HEK293 (cell line): ENCODE measurements around the gene OPALIN.
A peak's percentile ranks its signal among the peaks of the same experiment; 100 is the strongest.

ENCODE experiments used
- CTCF ChIA-PET: fragments of 350-600 bp; formaldehyde crosslinking; extraction: SDS; loops from one replicate; lab custom pipeline; 2021; ENCODE audit warnings: antibody characterized with exemption; lab: Yijun Ruan, JAX
- POLR2A ChIA-PET: fragments of 300-600 bp; formaldehyde crosslinking; extraction: SDS; loops from one replicate; lab custom pipeline; 2020; ENCODE audit warnings: antibody characterized with exemption, inconsistent platforms; lab: Yijun Ruan, JAX
- H3K27ac ChIP-seq: fragments of 200-500 bp; sonication (Bioruptor generic); 2 replicates; pipeline ENCODE4 v1.5.1; 2014; ENCODE audit warnings: low read depth, low read length, control low read depth, inconsistent platforms; ENCODE audit errors: extremely low read depth
- H3K36me3 ChIP-seq, 2 experiments: fragments of 200-500 bp in 1 of 2; sonication (Bioruptor generic) in 1 of 2; 1 replicate in 1 of 2; 2 replicates in 1 of 2; pipeline ENCODE4 v1.5.1; 2014 to 2017; ENCODE audit warnings: inconsistent platforms in 2 of 2, low read length in 2 of 2; ENCODE audit not compliant: control insufficient read depth in 2 of 2, insufficient read depth in 1 of 2
- H3K4me1 ChIP-seq: fragments of 200-500 bp; sonication (Bioruptor generic); 2 replicates; pipeline ENCODE4 v1.5.1; 2014; ENCODE audit warnings: mild to moderate bottlenecking, low read length, inconsistent platforms; ENCODE audit not compliant: control insufficient read depth, insufficient read depth
- H3K4me3 ChIP-seq: 2 replicates; pipeline ENCODE4 v1.5.1; 2011; ENCODE audit warnings: low read depth, mild to moderate bottlenecking, control low read depth, low read length, moderate library complexity
- H3K9me3 ChIP-seq: fragments of 200-500 bp; sonication (Bioruptor generic); 2 replicates; pipeline ENCODE4 v1.5.1; 2014; ENCODE audit warnings: low read depth, low read length, inconsistent platforms; ENCODE audit not compliant: control insufficient read depth, insufficient read depth
- BCL6B ChIP-seq: fragments of 450-650 bp; formaldehyde crosslinking; IDR thresholded peaks from 2 replicates; pipeline ENCODE4 v1.5.1; 2017; ENCODE audit warnings: missing biosample characterization, missing genetic modification characterization
- FEZF1 ChIP-seq: fragments of 450-650 bp; formaldehyde crosslinking; IDR thresholded peaks from 2 replicates; pipeline ENCODE4 v1.5.1; 2016; ENCODE audit warnings: missing biosample characterization, missing genetic modification characterization
- GLIS1 ChIP-seq: fragments of 450-650 bp; formaldehyde crosslinking; IDR thresholded peaks from 2 replicates; pipeline ENCODE4 v1.5.1; 2016; ENCODE audit warnings: missing biosample characterization, missing genetic modification characterization
- KLF8 ChIP-seq: fragments of 450-650 bp; formaldehyde crosslinking; IDR thresholded peaks from 2 replicates; pipeline ENCODE4 v1.5.1; 2016; ENCODE audit warnings: missing biosample characterization, missing genetic modification characterization
- KLF9 ChIP-seq: fragments of 450-650 bp; formaldehyde crosslinking; IDR thresholded peaks from 2 replicates; pipeline ENCODE4 v1.5.1; 2016; ENCODE audit warnings: missing biosample characterization, missing genetic modification characterization, low read depth
- PATZ1 ChIP-seq: fragments of 450-650 bp; formaldehyde crosslinking; IDR thresholded peaks from 2 replicates; pipeline ENCODE4 v1.5.1; 2016; ENCODE audit warnings: missing biosample characterization, missing genetic modification characterization
- SCRT1 ChIP-seq: fragments of 450-650 bp; formaldehyde crosslinking; IDR thresholded peaks from 2 replicates; pipeline ENCODE4 v1.5.1; 2016; ENCODE audit warnings: missing biosample characterization, missing genetic modification characterization, borderline replicate concordance
- SCRT2 ChIP-seq: fragments of 450-650 bp; formaldehyde crosslinking; IDR thresholded peaks from 2 replicates; pipeline ENCODE4 v1.5.1; 2016; ENCODE audit warnings: missing biosample characterization, missing genetic modification characterization
- TRIM28 ChIP-seq: IDR thresholded peaks from 2 replicates; pipeline ENCODE4 v1.6.1; 2011; ENCODE audit warnings: low read length, control low read depth, borderline replicate concordance
- WT1 ChIP-seq: fragments of 450-650 bp; formaldehyde crosslinking; IDR thresholded peaks from 2 replicates; pipeline ENCODE4 v1.5.1; 2016; ENCODE audit warnings: missing biosample characterization, missing genetic modification characterization
- ZBTB21 ChIP-seq: fragments of 450-650 bp; formaldehyde crosslinking; IDR thresholded peaks from 2 replicates; pipeline ENCODE4 v1.5.1; 2017; ENCODE audit warnings: missing biosample characterization, missing genetic modification characterization
- ZNF10 ChIP-seq: fragments of 450-650 bp; formaldehyde crosslinking; IDR thresholded peaks from 2 replicates; pipeline ENCODE4 v1.5.1; 2017; ENCODE audit warnings: missing biosample characterization, missing genetic modification characterization
- ZNF140 ChIP-seq: fragments of 450-650 bp; formaldehyde crosslinking; IDR thresholded peaks from 2 replicates; pipeline ENCODE4 v1.5.1; 2016; ENCODE audit warnings: missing biosample characterization, missing genetic modification characterization
- ZNF223 ChIP-seq: fragments of 450-650 bp; formaldehyde crosslinking; IDR thresholded peaks from 2 replicates; pipeline ENCODE4 v1.5.1; 2016; ENCODE audit warnings: missing biosample characterization, missing genetic modification characterization
- ZNF354C ChIP-seq: fragments of 450-650 bp; formaldehyde crosslinking; IDR thresholded peaks from 2 replicates; pipeline ENCODE4 v1.5.1; 2016; ENCODE audit warnings: missing biosample characterization, missing genetic modification characterization, low read depth, borderline replicate concordance
- ZNF423 ChIP-seq: fragments of 450-650 bp; formaldehyde crosslinking; IDR thresholded peaks from 2 replicates; pipeline ENCODE4 v1.5.1; 2016; ENCODE audit warnings: missing biosample characterization, missing genetic modification characterization
- ZNF426 ChIP-seq: fragments of 450-650 bp; formaldehyde crosslinking; IDR thresholded peaks from 2 replicates; pipeline ENCODE4 v1.5.1; 2017; ENCODE audit warnings: missing biosample characterization, missing genetic modification characterization, mild to moderate bottlenecking, inconsistent platforms, moderate library complexity
- ZNF514 ChIP-seq: fragments of 450-650 bp; formaldehyde crosslinking; IDR thresholded peaks from 2 replicates; pipeline ENCODE4 v1.5.1; 2016; ENCODE audit warnings: missing biosample characterization, missing genetic modification characterization
- ZNF548 ChIP-seq: fragments of 450-650 bp; formaldehyde crosslinking; IDR thresholded peaks from 2 replicates; pipeline ENCODE4 v1.5.1; 2016; ENCODE audit warnings: missing biosample characterization, missing genetic modification characterization
- ZNF585B ChIP-seq: fragments of 450-650 bp; formaldehyde crosslinking; IDR thresholded peaks from 2 replicates; pipeline ENCODE4 v1.5.1; 2016; ENCODE audit warnings: missing biosample characterization, missing genetic modification characterization
- ZNF596 ChIP-seq: fragments of 450-650 bp; IDR thresholded peaks from 2 replicates; pipeline ENCODE4 v1.5.0; 2018; ENCODE audit warnings: missing biosample characterization, mild to moderate bottlenecking, missing genetic modification characterization, moderate library complexity
- ZNF600 ChIP-seq: fragments of 450-650 bp; formaldehyde crosslinking; IDR thresholded peaks from 2 replicates; pipeline ENCODE4 v1.5.1; 2016; ENCODE audit warnings: missing biosample characterization, missing genetic modification characterization
- ZNF654 ChIP-seq: fragments of 450-650 bp; formaldehyde crosslinking; IDR thresholded peaks from 2 replicates; pipeline ENCODE4 v1.5.1; 2016; ENCODE audit warnings: low read depth, missing biosample characterization, missing genetic modification characterization
- ZNF664 ChIP-seq: fragments of 450-650 bp; formaldehyde crosslinking; IDR thresholded peaks from 2 replicates; pipeline ENCODE4 v1.5.1; 2016; ENCODE audit warnings: missing biosample characterization, missing genetic modification characterization
- ZNF701 ChIP-seq: fragments of 450-650 bp; formaldehyde crosslinking; IDR thresholded peaks from 2 replicates; pipeline ENCODE4 v1.5.1; 2016; ENCODE audit warnings: missing biosample characterization, missing genetic modification characterization
- ZNF768 ChIP-seq: fragments of 450-650 bp; formaldehyde crosslinking; IDR thresholded peaks from 2 replicates; pipeline ENCODE4 v1.5.1; 2018; ENCODE audit warnings: missing biosample characterization, mild to moderate bottlenecking, missing genetic modification characterization
- ZNF792 ChIP-seq: fragments of 450-650 bp; formaldehyde crosslinking; IDR thresholded peaks from 2 replicates; pipeline ENCODE4 v1.5.1; 2016; ENCODE audit warnings: missing biosample characterization, missing genetic modification characterization
- TF ChIP-seq, protein P1 (sequence below): fragments of 450-650 bp; formaldehyde crosslinking; IDR thresholded peaks from 2 replicates; pipeline ENCODE4 v1.5.1; 2016; ENCODE audit warnings: missing biosample characterization, missing genetic modification characterization, borderline replicate concordance
- TF ChIP-seq, protein P2 (sequence below): fragments of 450-650 bp; formaldehyde crosslinking; IDR thresholded peaks from 2 replicates; pipeline ENCODE4; 2016; ENCODE audit warnings: missing biosample characterization, missing genetic modification characterization

The OPALIN gene

DNA sequence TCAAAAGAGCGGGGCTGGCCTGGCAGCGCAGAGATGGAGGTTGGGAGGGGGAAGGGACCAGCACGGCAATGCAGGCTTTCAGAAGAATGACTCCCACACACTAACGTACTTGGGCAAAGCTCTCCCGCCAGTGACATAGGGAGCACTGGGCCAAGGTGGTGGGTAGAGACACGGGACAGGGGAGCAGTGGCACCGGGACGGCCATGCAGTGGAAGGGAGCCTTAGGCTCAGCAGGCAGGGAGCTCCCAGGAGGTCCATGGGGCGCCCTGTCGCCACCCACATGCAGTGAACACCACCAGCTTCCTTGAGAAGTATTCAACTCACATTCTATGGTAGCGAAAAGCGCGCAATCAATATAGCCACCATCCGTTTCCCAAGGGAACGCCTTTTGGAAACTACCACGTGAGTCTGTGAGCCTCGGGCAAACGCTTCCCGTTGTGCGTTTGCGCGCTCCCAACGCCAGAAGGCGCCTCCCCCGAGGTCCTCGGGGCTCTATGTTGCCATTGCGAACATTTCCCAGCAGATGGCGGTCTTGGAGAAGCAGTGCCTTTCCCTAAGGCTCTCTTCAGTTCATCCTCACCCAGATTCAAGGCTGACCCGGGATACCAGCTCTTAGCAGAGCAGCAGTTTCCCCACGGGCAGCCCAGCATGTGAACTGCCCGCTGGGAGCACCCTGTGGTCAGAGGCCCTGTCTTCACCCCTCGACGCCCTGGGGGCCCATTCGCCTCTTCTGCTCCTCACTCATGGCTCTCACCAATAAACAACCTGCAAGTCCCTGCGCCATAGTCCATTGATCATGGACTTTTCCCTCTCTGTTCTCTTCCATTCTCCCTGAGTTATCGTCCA, 16.4 kb upstream of the OPALIN start:
- H3K36me3 ChIP-seq: no peaks in the 10 kb centered on the region
- H3K9me3 ChIP-seq: no peaks in the 10 kb centered on the region
- POLR2A ChIA-PET: interaction anchor here (0.7 kb wide), 1 partner anchor 138 kb away, joined by 3 read pairs; the partner anchor contains the start of gene TLL2
- H3K4me3 ChIP-seq: peak overlapping the region; percentile 26
- H3K27ac ChIP-seq: no peak overlapping the region; the same call in 1 of the 2 replicates
- CTCF ChIA-PET: interaction anchor here (0.6 to 2.6 kb wide), 58 partner anchors 9 to 1987 kb away, joined by 3 to 29 read pairs (median 4); partner anchors contain the start of genes OPALIN and TLL2
- no peaks in the 10 kb centered on the region for H3K4me1 ChIP-seq
- TF ChIP-seq GLIS1 (peak; percentile 60), ZNF585B (no peak), ZNF596 (tag by site-specific recombination) (no peak), ZNF140 (tag by site-specific recombination) (no peak), FEZF1 (tag by site-specific recombination) (no peak), SCRT1 (tag by site-specific recombination) (no peak), KLF9 (tag by site-specific recombination) (no peak), ZBTB21 (no peak), ZNF792 (tag by site-specific recombination) (no peak), ZNF600 (no peak), ZNF548 (no peak), SCRT2 (tag by site-specific recombination) (no peak), ZNF426 (tag by site-specific recombination) (no peak), PATZ1 (no peak), BCL6B (tag by site-specific recombination) (no peak), ZNF423 (tag by site-specific recombination) (peak; percentile 37), ZNF701 (tag by site-specific recombination) (no peak), WT1 (tag by site-specific recombination) (no peak), ZNF514 (tag by site-specific recombination) (no peak), ZNF10 (no peak), KLF8 (no peak), ZNF664 (tag by site-specific recombination) (no peak), ZNF354C (tag by site-specific recombination) (no peak), ZNF654 (peak; percentile 100), ZNF223 (tag by site-specific recombination) (no peak), TRIM28 (0 out of 2 replicates have a peak, but pooled peaks have one; percentile 51), ZNF768 (tag by site-specific recombination) (no peak)
- TF ChIP-seq, protein P1, sequence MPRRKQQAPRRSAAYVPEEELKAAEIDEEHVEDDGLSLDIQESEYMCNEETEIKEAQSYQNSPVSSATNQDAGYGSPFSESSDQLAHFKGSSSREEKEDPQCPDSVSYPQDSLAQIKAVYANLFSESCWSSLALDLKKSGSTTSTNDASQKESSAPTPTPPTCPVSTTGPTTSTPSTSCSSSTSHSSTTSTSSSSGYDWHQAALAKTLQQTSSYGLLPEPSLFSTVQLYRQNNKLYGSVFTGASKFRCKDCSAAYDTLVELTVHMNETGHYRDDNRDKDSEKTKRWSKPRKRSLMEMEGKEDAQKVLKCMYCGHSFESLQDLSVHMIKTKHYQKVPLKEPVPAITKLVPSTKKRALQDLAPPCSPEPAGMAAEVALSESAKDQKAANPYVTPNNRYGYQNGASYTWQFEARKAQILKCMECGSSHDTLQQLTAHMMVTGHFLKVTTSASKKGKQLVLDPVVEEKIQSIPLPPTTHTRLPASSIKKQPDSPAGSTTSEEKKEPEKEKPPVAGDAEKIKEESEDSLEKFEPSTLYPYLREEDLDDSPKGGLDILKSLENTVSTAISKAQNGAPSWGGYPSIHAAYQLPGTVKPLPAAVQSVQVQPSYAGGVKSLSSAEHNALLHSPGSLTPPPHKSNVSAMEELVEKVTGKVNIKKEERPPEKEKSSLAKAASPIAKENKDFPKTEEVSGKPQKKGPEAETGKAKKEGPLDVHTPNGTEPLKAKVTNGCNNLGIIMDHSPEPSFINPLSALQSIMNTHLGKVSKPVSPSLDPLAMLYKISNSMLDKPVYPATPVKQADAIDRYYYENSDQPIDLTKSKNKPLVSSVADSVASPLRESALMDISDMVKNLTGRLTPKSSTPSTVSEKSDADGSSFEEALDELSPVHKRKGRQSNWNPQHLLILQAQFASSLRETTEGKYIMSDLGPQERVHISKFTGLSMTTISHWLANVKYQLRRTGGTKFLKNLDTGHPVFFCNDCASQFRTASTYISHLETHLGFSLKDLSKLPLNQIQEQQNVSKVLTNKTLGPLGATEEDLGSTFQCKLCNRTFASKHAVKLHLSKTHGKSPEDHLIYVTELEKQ (tag by site-specific recombination): no peak
- TF ChIP-seq, protein P2, sequence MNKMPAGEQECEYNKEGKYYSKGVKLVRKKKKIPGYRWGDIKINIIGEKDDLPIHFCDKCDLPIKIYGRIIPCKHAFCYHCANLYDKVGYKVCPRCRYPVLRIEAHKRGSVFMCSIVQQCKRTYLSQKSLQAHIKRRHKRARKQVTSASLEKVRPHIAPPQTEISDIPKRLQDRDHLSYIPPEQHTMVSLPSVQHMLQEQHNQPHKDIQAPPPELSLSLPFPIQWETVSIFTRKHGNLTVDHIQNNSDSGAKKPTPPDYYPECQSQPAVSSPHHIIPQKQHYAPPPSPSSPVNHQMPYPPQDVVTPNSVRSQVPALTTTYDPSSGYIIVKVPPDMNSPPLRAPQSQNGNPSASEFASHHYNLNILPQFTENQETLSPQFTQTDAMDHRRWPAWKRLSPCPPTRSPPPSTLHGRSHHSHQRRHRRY: no peak
